ENCODE data around the gene AGO4. TPM values are rescaled to one million over a fixed set of nuclear protein-coding genes. Genes with fewer than 3 reads are reported as not detected.

AGO4 gene
- total and polyA plus RNA-seq, 2 of the 8 experiments (the other 6 are each of a cell fraction or from before 2014, with no cell fraction given) = 5.5 to 7.7 TPM

- no peak overlapping the region for H2AFZ ChIP-seq (ENCODE audit: low read length)
- H4K8ac ChIP-seq (ENCODE audit: extremely low read depth, insufficient read depth, low read length) = no peak overlapping the region
- H3K4me1 ChIP-seq (replicated peaks in 1 of 4; ENCODE audit: control insufficient read depth in 3 of 4, insufficient read depth in 4 of 4, low read length in 3 of 4) = peaks cover 14 to 31% (median 28%) of the 10 kb centered on the region in 4 experiments
- H3K27me3 ChIP-seq (replicated peaks in 1 of 4; ENCODE audit: control insufficient read depth in 3 of 4, extremely low read depth in 1 of 4, insufficient read depth in 3 of 4, low read length in 3 of 4) = peaks cover 0 to 1% (median under 1%) of the 10 kb centered on the region in 4 experiments; a peak in 1 of 7 replicates
- H3K23ac ChIP-seq (ENCODE audit: insufficient read length) = no peak overlapping the region
- no peak overlapping the region for H2BK120ac ChIP-seq (replicated peaks; ENCODE audit: low read depth, low read length)
- ChIA-PET POLR2A (ENCODE audit: partially characterized antibody) (interaction anchor here (0.9 to 3.2 kb wide), 2 partner anchors 12 to 43 kb away, joined by 3 to 17 read pairs; partner anchors contain the start of gene AGO3), CTCF (ENCODE audit: partially characterized antibody) (interaction anchor here (1.0 to 3.4 kb wide), 5 partner anchors 9 to 35 kb away, joined by 3 to 12 read pairs (median 3); no protein-coding TSS in a partner anchor)
- H4K5ac ChIP-seq (ENCODE audit: insufficient read length, low read depth, low read length) = no peak overlapping the region
- TF ChIP-seq BRCA1 (IDR thresholded peaks at IDR 0.05; ENCODE audit: low read depth, low read length) = no peak
- no peak for TF ChIP-seq CHD2 (IDR thresholded peaks at IDR 0.05; ENCODE audit: low read length)
- TF ChIP-seq ASH2L (IDR thresholded peaks at IDR 0.05; ENCODE audit: low read length) = no peak
- no peak for TF ChIP-seq SAP30 (IDR thresholded peaks at IDR 0.05; ENCODE audit: insufficient read depth, insufficient replicate concordance, low read length)
- TF ChIP-seq POLR2AphosphoS5 (IDR thresholded peaks at IDR 0.05; ENCODE audit: low read depth, low read length) = no peak
- TF ChIP-seq TAF1 (IDR thresholded peaks at IDR 0.05; ENCODE audit: low read depth, low read length) = no peak
- no peak for TF ChIP-seq SIRT6 (IDR thresholded peaks at IDR 0.05; ENCODE audit: low read length)
- no peak for TF ChIP-seq PHF8 (conservative IDR thresholded peaks at IDR 0.05; ENCODE audit: low read depth, low read length)
- WGBS, 2 experiments (ENCODE audit: extremely low coverage in 1 of 2, insufficient coverage in 1 of 2, insufficient read length in 1 of 2, insufficient replicate concordance in 2 of 2, low coverage in 1 of 2, low lambda C conversion rate in 2 of 2, missing lambda C conversion rate in 1 of 2) = 74% methylated on average over 2 of the region's 2 CpGs; no CpG with 5 or more reads in 1 of the 2 experiments
- H2BK5ac ChIP-seq (ENCODE audit: low read depth, low read length) = peak overlapping the region; percentile 12; the same call in 1 of the 2 replicates
- H2AK5ac ChIP-seq (ENCODE audit: low read depth, low read length) = no peak overlapping the region; the same call in 1 of the 2 replicates
- no peak overlapping the region; the same call in 1 of the 2 replicates for H3K18ac ChIP-seq (ENCODE audit: extremely low read depth, low read length)
- H3K56ac ChIP-seq (replicated peaks; ENCODE audit: insufficient read length, low read depth, low read length) = no peak overlapping the region
- H2BK12ac ChIP-seq (ENCODE audit: low read depth, low read length) = no peak overlapping the region
- H3K27ac ChIP-seq (ENCODE audit: low read depth, low read length) = no peak overlapping the region
- peaks cover 10% of the 10 kb centered on the region for H3K23me2 ChIP-seq (ENCODE audit: low read depth, low read length)
- no peak overlapping the region for H3K4me3 ChIP-seq (ENCODE audit: extremely low read depth in 1 of 4, insufficient read depth in 2 of 4, low read depth in 3 of 4, low read length in 4 of 4)
- H3K79me1 ChIP-seq (ENCODE audit: low read depth, low read length) = peaks cover 12% of the 10 kb centered on the region
- no peak for DNase-seq (ENCODE audit: low read depth in 1 of 2, low spot score in 2 of 2)
- H2BK15ac ChIP-seq (ENCODE audit: low read length) = no peak overlapping the region
- H3K9ac ChIP-seq (replicated peaks in 1 of 4; ENCODE audit: extremely low read depth in 1 of 4, low read depth in 3 of 4, low read length in 3 of 4) = no peak overlapping the region
- H3K4me2 ChIP-seq (ENCODE audit: insufficient read depth in 1 of 2, low read depth in 2 of 2, low read length in 2 of 2) = peak overlapping the region; percentile 75 to 97
- no peak overlapping the region for H3K4ac ChIP-seq (replicated peaks; ENCODE audit: insufficient read length, low read depth, low read length)
- no peak overlapping the region for H4K91ac ChIP-seq (replicated peaks; ENCODE audit: insufficient read length, low read length)
- no peak for FAIRE-seq
- H3K36me3 ChIP-seq (ENCODE audit: control insufficient read depth in 2 of 4, insufficient read depth in 4 of 4, low read length in 3 of 4) = peaks cover 3 to 24% (median 11%) of the 10 kb centered on the region in 4 experiments; a peak in 7 of 8 replicates
- H3K79me2 ChIP-seq (ENCODE audit: control insufficient read depth in 1 of 2, insufficient read depth in 2 of 2, low read length in 2 of 2) = peaks cover 16 to 50% of the 10 kb centered on the region in 2 experiments
- peak overlapping the region; percentile 43; the same call in 1 of the 2 replicates for H2BK20ac ChIP-seq (ENCODE audit: low read length)
- H3K9me3 ChIP-seq (ENCODE audit: insufficient read depth in 2 of 2, low read depth in 1 of 2, low read length in 1 of 2) = no peaks in the 10 kb centered on the region
- peaks cover 23 to 25% of the 10 kb centered on the region in 2 experiments for H4K20me1 ChIP-seq (replicated peaks in 1 of 2; ENCODE audit: control insufficient read depth in 1 of 2, insufficient read depth in 2 of 2, low read length in 2 of 2)
- H3K14ac ChIP-seq (ENCODE audit: insufficient read length) = no peak overlapping the region
These were observed 79.7 kb downstream of the AGO4 start for GRCh38 chr1:35887508-35887907.

Data from H1 (cell line).